Measurements from ENCODE around the gene MMP26. TPM values are rescaled to one million over a fixed set of nuclear protein-coding genes. Genes with fewer than 3 reads are reported as not detected.
"Not testable (repeated sequence)": the region's sequence is repeated elsewhere in the genome, so short reads cannot be mapped to it uniquely, and the experiment has no call there.

Gene MMP26
- total RNA-seq, 6 experiments from 2014 or later, result not detected

- H3K4me1 Mint-ChIP-seq (ENCODE audit: low read depth), result no peaks in the 10 kb centered on the region
- no peaks in the 10 kb centered on the region for H3K27me3 Mint-ChIP-seq (ENCODE audit: insufficient read depth)
- DNase-seq, result no peak
- TF ChIP-seq CTCF (IDR thresholded peaks at IDR 0.05), result no peak
- no peak overlapping the region for H3K4me3 Mint-ChIP-seq
- H3K9me3 Mint-ChIP-seq, result peaks cover 15% of the 10 kb centered on the region
- H3K36me3 Mint-ChIP-seq (ENCODE audit: low read depth), result peaks cover 4% of the 10 kb centered on the region; the same call in 1 of the 2 replicates
- no peak overlapping the region for H3K27ac Mint-ChIP-seq
Measured at GRCh38 chr11:4700436-4700820, 4.2 kb upstream of the MMP26 start.

GRCh38 chr11:4704790-4705334, 278 bp downstream of the MMP26 start:
- Mint-ChIP-seq H3K4me1 (ENCODE audit: low read depth) (no peaks in the 10 kb centered on the region), H3K9me3 (peaks cover 15% of the 10 kb centered on the region), H3K4me3 (no peak overlapping the region), H3K27ac (no peak overlapping the region), H3K36me3 (ENCODE audit: low read depth) (peaks cover 4% of the 10 kb centered on the region; the same call in 1 of the 2 replicates), H3K27me3 (ENCODE audit: insufficient read depth) (no peaks in the 10 kb centered on the region)
- TF ChIP-seq CTCF (IDR thresholded peaks at IDR 0.05), result no peak
- no peak for DNase-seq

DNA sequence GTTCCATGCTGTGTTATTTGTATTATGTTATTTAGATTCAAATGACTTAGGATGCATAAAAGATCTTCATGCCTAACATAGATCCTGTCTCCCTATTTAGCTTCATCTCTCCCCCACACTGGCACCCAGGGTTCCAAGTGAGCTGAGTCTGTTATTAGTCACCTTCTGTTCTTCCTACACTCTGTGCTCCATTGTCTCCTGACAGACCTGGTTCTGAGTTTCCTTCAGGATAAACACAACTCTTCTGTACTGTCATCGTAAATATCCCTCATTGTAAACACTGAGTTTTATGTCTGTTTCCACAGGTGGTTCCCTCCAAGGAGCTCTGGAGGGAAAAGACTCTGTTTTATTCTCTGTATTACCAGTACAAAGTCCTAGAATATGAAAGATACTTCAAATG, 8.7 kb downstream of the MMP26 start:
- Mint-ChIP-seq H3K4me1 (ENCODE audit: low read depth) (no peaks in the 10 kb centered on the region), H3K36me3 (ENCODE audit: low read depth) (no peaks in the 10 kb centered on the region), H3K27me3 (ENCODE audit: insufficient read depth) (no peaks in the 10 kb centered on the region), H3K27ac (no peak overlapping the region), H3K4me3 (no peak overlapping the region), H3K9me3 (peaks cover 18% of the 10 kb centered on the region)
- no peak for TF ChIP-seq CTCF (IDR thresholded peaks at IDR 0.05)
- no peak for DNase-seq

DNA sequence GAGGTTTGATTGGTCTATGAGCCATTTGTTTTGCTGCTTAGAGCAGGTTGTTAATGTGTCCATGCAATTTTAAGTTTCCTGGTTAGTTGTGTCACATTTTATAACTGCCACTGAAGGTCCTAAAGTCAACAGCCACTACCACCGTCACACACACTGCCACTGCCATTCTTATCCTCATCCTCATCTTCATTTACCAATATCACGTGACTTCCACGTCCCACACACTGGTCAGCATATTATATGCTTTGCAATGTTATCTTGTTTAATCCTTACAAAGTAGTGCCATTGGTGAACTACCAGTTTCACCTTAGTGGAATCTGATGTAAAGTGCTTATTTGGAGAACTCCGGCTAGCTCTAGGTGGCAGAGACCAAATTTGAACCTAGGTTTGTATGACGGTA, 9.7 kb downstream of the MMP26 start:
- no peak for DNase-seq
- no peak overlapping the region for H3K4me3 Mint-ChIP-seq
- H3K27me3 Mint-ChIP-seq (ENCODE audit: insufficient read depth), result no peaks in the 10 kb centered on the region
- TF ChIP-seq CTCF (IDR thresholded peaks at IDR 0.05), result no peak
- no peaks in the 10 kb centered on the region for H3K4me1 Mint-ChIP-seq (ENCODE audit: low read depth)
- H3K9me3 Mint-ChIP-seq, result peaks cover 18% of the 10 kb centered on the region
- no peaks in the 10 kb centered on the region for H3K36me3 Mint-ChIP-seq (ENCODE audit: low read depth)
- no peak overlapping the region for H3K27ac Mint-ChIP-seq

DNA sequence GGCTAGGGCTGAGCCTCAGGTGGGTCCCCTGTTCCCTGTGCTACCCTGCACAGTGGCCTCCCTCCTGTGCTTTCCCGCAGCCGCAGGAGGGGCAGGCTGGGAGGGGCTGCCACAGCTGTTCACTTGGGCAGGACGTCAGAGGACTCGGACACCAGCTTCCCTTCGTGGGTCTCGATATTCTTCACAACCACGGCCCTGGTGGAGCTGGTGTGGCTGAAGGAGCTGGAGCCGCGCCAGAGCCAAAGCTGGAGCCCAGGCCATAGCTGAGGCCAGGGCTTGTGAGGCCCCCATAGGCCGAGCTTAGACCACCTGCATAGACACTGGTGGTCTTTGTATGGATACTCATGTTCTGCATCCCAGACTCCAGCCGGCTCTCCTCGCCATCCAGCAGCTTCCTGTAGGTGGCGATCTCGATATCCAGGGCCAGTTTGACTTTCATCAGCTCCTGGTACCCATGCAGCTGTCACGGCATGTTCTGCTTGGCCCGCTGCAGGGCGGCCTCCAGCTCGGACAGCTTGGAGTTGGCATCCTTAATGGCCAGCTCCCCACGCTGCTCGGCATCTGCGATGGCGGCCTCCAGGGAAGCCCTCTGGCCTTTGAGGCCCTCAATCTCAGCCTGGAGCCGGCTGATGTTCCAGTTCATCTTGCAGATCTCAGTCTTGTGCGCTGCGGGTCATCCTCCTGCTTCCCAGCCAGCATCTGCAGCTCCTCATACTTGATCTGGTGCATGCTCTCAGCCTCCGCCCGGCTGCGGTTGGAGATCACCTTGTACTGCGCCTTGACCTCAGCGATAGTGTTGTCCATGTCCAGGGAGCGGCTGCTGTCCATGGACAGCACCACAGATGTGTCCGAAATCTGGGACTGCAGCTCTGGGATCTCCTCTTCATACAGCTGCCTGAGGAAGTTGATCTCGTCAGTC, 18.3 kb downstream of the MMP26 start:
- not testable (repeated sequence) for DNase-seq; H3K27ac Mint-ChIP-seq; H3K4me1 Mint-ChIP-seq (ENCODE audit: low read depth); H3K36me3 Mint-ChIP-seq (ENCODE audit: low read depth); H3K4me3 Mint-ChIP-seq; H3K27me3 Mint-ChIP-seq (ENCODE audit: insufficient read depth)
- H3K9me3 Mint-ChIP-seq, result peaks cover 39% of the 10 kb centered on the region

GRCh38 chr11:4727171-4727570, 22.6 kb downstream of the MMP26 start:
- no peak for TF ChIP-seq CTCF (IDR thresholded peaks at IDR 0.05)
- H3K4me3 Mint-ChIP-seq, result no peak overlapping the region
- no peaks in the 10 kb centered on the region; the same call in 1 of the 2 replicates for H3K36me3 Mint-ChIP-seq (ENCODE audit: low read depth)
- H3K27me3 Mint-ChIP-seq (ENCODE audit: insufficient read depth), result 0 out of 2 replicates have a peak, but pooled peaks cover 3% of the 10 kb centered on the region
- H3K9me3 Mint-ChIP-seq, result peaks cover 24% of the 10 kb centered on the region
- no peaks in the 10 kb centered on the region for H3K4me1 Mint-ChIP-seq (ENCODE audit: low read depth)
- DNase-seq, result no peak
- no peak overlapping the region for H3K27ac Mint-ChIP-seq
